GM12878 (cell line): Measurements from ENCODE around the gene SYTL2. TPM values are rescaled to one million over a fixed set of nuclear protein-coding genes. Genes with fewer than 3 reads are reported as not detected.

Source experiments
- ATAC-seq: fragments of 200-7000 bp; cut with Tn5 transposase; 3 replicates; pipeline ENCODE4 v1.9.1; 2020; ENCODE audit warnings: mild to moderate bottlenecking, moderate library complexity
- BruUV-seq: library from RNA; stranded (reverse); fragments of 400-500 nt; replicated peaks from 2 replicates; lab custom pipeline; 2021; lab: Mats Ljungman, UMichigan
- CTCF ChIA-PET: fragments of 300-600 bp; sonication (Branson Sonifier 250); formaldehyde crosslinking; extraction: SDS; loops from one replicate; lab custom pipeline; 2021; ENCODE audit warnings: inconsistent platforms; lab: Yijun Ruan, JAX
- POLR2A ChIA-PET: fragments of 350-600 bp; formaldehyde crosslinking; extraction: SDS; loops from one replicate; lab custom pipeline; 2021; ENCODE audit warnings: inconsistent platforms; lab: Charles Lee
- RAD21 ChIA-PET: fragments of 300-600 bp; sonication (Branson Sonifier 250); formaldehyde crosslinking; loops from one replicate; lab custom pipeline; 2023; ENCODE audit warnings: antibody characterized with exemption; ENCODE audit not compliant: unreplicated experiment; lab: Charles Lee
- SMC1A ChIA-PET: fragments of 300-600 bp; sonication (Branson Sonifier 250); formaldehyde crosslinking; loops from one replicate; lab custom pipeline; 2023; ENCODE audit not compliant: unreplicated experiment, uncharacterized antibody; lab: Charles Lee
- DNase-seq: peaks from one replicate; pipeline ENCODE4 v3.0.0-alpha.2; 2011; ENCODE audit warnings: low read depth, low spot score
- FAIRE-seq: peaks from 3 replicates; lab custom pipeline; 2011; peaks lifted over from hg19 to GRCh38; lab: Jason Lieb, UNC
- H2AFZ ChIP-seq: 2 replicates; pipeline ENCODE4 v1.6.0; 2011; ENCODE audit warnings: low read depth, low read length, control low read depth; ENCODE audit not compliant: control insufficient read depth
- H3K27ac ChIP-seq: 2 replicates; pipeline ENCODE4 v1.5.1; 2011; ENCODE audit warnings: control low read depth; ENCODE audit not compliant: control insufficient read depth, insufficient read depth
- H3K27me3 ChIP-seq, 2 experiments: replicated peaks in 1 of 2; 2 replicates each; pipeline versions ENCODE4 v1.6.0 to v1.6.1; 2011; ENCODE audit warnings: low read length in 1 of 2; ENCODE audit not compliant: control insufficient read depth in 2 of 2, insufficient read depth in 2 of 2
- H3K36me3 ChIP-seq, 2 experiments: 2 replicates each; pipeline ENCODE4 v1.5.1; 2011; ENCODE audit warnings: low read length in 1 of 2; ENCODE audit not compliant: control insufficient read depth in 2 of 2, insufficient read depth in 2 of 2
- H3K4me1 ChIP-seq: 2 replicates; pipeline ENCODE4 v1.6.1; 2011; ENCODE audit warnings: mild to moderate bottlenecking, low read length, moderate library complexity, mixed read lengths; ENCODE audit not compliant: control insufficient read depth, insufficient read depth
- H3K4me2 ChIP-seq: 2 replicates; pipeline ENCODE4 v1.6.0; 2011; ENCODE audit warnings: control low read depth; ENCODE audit not compliant: control insufficient read depth, insufficient read depth
- H3K4me3 ChIP-seq: fragments of 200-600 bp; sonication (generic); 2 replicates; pipeline ENCODE4 v1.5.1; 2016
- H3K79me2 ChIP-seq: 2 replicates; pipeline ENCODE4 v1.6.0; 2011; ENCODE audit warnings: low read length; ENCODE audit not compliant: control insufficient read depth, insufficient read depth
- H3K9ac ChIP-seq: 2 replicates; pipeline ENCODE4 v1.8.0; 2011; ENCODE audit warnings: low read length, control low read depth, mixed read lengths; ENCODE audit not compliant: control insufficient read depth, insufficient read depth
- H3K9me3 ChIP-seq: replicated peaks from 3 replicates; pipeline ENCODE4 v1.5.1; 2011; ENCODE audit warnings: mild to moderate bottlenecking, low read length; ENCODE audit not compliant: control insufficient read depth, insufficient read depth
- H4K20me1 ChIP-seq: 2 replicates; pipeline ENCODE4 v1.6.0; 2011; ENCODE audit not compliant: control insufficient read depth, insufficient read depth
- BCL11A ChIP-seq: IDR thresholded peaks from 2 replicates; pipeline ENCODE4 v1.6.1; 2011; ENCODE audit warnings: low read depth, low read length
- BCLAF1 ChIP-seq: fragments of 450-650 bp; IDR thresholded peaks from 2 replicates; pipeline ENCODE4 v1.6.1; 2017; ENCODE audit warnings: antibody characterized with exemption, mild to moderate bottlenecking, moderate library complexity
- RCOR1 ChIP-seq: conservative IDR thresholded peaks from 2 replicates; pipeline ENCODE4 v1.6.1; 2012; ENCODE audit warnings: low read depth, low read length, improper control_type of control experiment
- RFX5 ChIP-seq: IDR thresholded peaks from 2 replicates; pipeline ENCODE4 v1.6.1; 2011; ENCODE audit warnings: low read depth, low read length, improper control_type of control experiment
- SIX5 ChIP-seq: IDR thresholded peaks from 2 replicates; pipeline ENCODE4 v1.6.1; 2011; ENCODE audit warnings: mild to moderate bottlenecking, low read depth, low read length, moderate library complexity; ENCODE audit not compliant: severe bottlenecking
- SMAD1 ChIP-seq: fragments of 450-650 bp; IDR thresholded peaks from 2 replicates; pipeline ENCODE4 v1.6.1; 2018; ENCODE audit warnings: mild to moderate bottlenecking, low read depth; ENCODE audit not compliant: partially characterized antibody
- ZNF207 ChIP-seq: fragments of 450-650 bp; IDR thresholded peaks from 2 replicates; pipeline ENCODE4 v1.6.1; 2014; ENCODE audit warnings: antibody characterized with exemption, mild to moderate bottlenecking, borderline replicate concordance
- ZNF687 ChIP-seq: fragments of 450-650 bp; IDR thresholded peaks from 2 replicates; pipeline ENCODE4 v1.6.1; 2017; ENCODE audit warnings: mild to moderate bottlenecking, moderate library complexity
- WGBS: methylation state at CpG from one replicate; pipeline ENCODE4 v1.1.6; 2016; ENCODE audit warnings: low lambda C conversion rate; ENCODE audit not compliant: insufficient replicate concordance, insufficient coverage; ENCODE audit errors: missing lambda C conversion rate; 5-methylcytosine and 5-hydroxymethylcytosine counted together
- in situ Hi-C: fragments of 300-500 bp; cut with MboI; formaldehyde crosslinking; loops from 9 replicates; pipeline ENCODE4 v1.14.3; 2018; ENCODE audit warnings: mixed read lengths
- intact Hi-C: fragments of 100-400 bp; cut with micrococcal nuclease; formaldehyde crosslinking; loops from one replicate; pipeline ENCODE4 v1.14.2; 2022; ENCODE audit not compliant: unreplicated experiment
- polyA plus RNA-seq, 11 experiments: library from polyadenylated mRNA; depleted of rRNA in 4 of 11; unstranded in 6 of 11; stranded (reverse) in 5 of 11; fragments of >200 nt; fragmentation: Nextera tagmentation in 4 of 11; fragmentation: Illumina TruSeq in 1 of 11; extraction: Ambion mirVana in 4 of 11; extraction: Trizol in 1 of 11; gene quantifications; 1 replicate in 1 of 11; 2 replicates in 10 of 11; pipeline versions ENCODE4 v1.2.1 to v1.2.3, GENCODE V29; 2011 to 2016; ENCODE audit warnings: inconsistent platforms in 2 of 11, missing spikeins in 2 of 11, low read depth in 1 of 11
- total RNA-seq, 4 experiments: library from RNA; depleted of rRNA in 3 of 4; stranded (reverse); fragments of >200 nt in 3 of 4; fragmentation: Illumina TruSeq in 1 of 4; extraction: Trizol in 1 of 4; gene quantifications; 2 replicates each; pipeline versions ENCODE4 v1.2.1 to v1.2.3, GENCODE V29; 2013 to 2021

SYTL2 gene
- total and polyA plus RNA-seq, 10 of the 15 experiments (the other 5 are each of a cell fraction or from before 2014, with no cell fraction given): 0.02 to 1.4 (median 0.31) TPM; not detected in 2

DNA sequence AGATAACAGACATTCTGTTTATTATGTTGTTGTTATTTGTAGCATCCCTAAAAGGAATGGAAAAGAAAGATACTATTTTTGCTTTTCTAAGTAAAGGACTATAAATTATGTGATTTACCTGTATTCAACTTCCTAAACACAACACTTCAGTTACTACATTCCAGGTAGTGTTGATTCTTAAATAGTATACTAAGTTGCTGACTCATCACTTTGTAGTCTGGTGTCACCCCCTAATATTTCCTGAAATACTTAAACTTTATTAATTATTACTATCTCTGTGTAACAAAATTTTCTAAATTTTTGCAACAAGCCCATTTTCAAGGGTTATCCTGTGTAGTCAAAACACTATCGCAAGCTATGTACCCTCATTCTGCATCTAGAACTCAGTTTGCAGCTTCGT, 7.0 kb downstream of the SYTL2 start:
- POLR2A ChIA-PET: no interaction called here
- ATAC-seq (no peak), DNase-seq (no peak), FAIRE-seq (no peak)
- no peak for TF ChIP-seq RCOR1
- Histone ChIP-seq H4K20me1 (no peaks in the 10 kb centered on the region), H3K27me3 (peaks cover 0 to 6% of the 10 kb centered on the region in 2 experiments; a peak in 2 of 4 replicates), H3K4me2 (no peak overlapping the region), H3K4me1 (no peaks in the 10 kb centered on the region), H3K27ac (no peak overlapping the region), H3K4me3 (no peak overlapping the region), H3K36me3 (no peaks in the 10 kb centered on the region), H3K79me2 (no peaks in the 10 kb centered on the region), H2AFZ (no peak overlapping the region), H3K9ac (no peak overlapping the region), H3K9me3 (no peaks in the 10 kb centered on the region)
- CTCF ChIA-PET: no interaction called here
- RAD21 ChIA-PET: no interaction called here
- intact Hi-C loops (no loop called here), in situ Hi-C loops (no loop called here)
- no TSS peak for BruUV-seq
- WGBS: 97% methylated on average over 2 of the region's 2 CpGs
- SMC1A ChIA-PET: no interaction called here

DNA sequence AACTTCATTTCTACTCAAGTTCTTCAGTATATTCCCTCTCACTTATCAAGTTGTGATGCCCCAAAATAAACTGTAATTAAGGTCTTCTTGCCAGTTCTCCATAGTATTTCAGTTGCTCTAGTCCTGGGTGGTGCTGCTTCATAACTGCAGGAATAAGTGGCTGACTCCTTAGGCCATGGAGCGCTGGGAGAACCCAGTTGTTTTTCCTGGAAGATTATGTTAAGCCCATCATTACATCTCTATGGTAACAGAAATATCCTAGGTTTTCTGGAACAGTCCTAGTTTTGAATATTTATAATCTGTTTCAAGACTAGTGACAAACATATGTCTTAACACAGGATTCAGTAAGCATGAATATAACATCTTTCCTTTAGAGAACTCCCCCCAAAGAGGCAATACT, 7.6 kb downstream of the SYTL2 start:
- intact Hi-C loops: no loop called here
- no TSS peak for BruUV-seq
- no peak overlapping the region for H3K4me2 ChIP-seq
- H3K36me3 ChIP-seq: no peaks in the 10 kb centered on the region
- no peaks in the 10 kb centered on the region for H3K79me2 ChIP-seq
- ATAC-seq: no peak
- POLR2A ChIA-PET: no interaction called here
- CTCF ChIA-PET: no interaction called here
- SMC1A ChIA-PET: no interaction called here
- H3K9me3 ChIP-seq: no peaks in the 10 kb centered on the region
- H2AFZ ChIP-seq: no peak overlapping the region
- in situ Hi-C loops: no loop called here
- H3K27me3 ChIP-seq: peaks cover 0 to 5% of the 10 kb centered on the region in 2 experiments; a peak in 1 of 4 replicates
- H3K4me3 ChIP-seq: no peak overlapping the region
- no peaks in the 10 kb centered on the region for H3K4me1 ChIP-seq
- no peak overlapping the region for H3K9ac ChIP-seq
- no peak for FAIRE-seq
- H4K20me1 ChIP-seq: no peaks in the 10 kb centered on the region
- no peak overlapping the region for H3K27ac ChIP-seq
- DNase-seq: no peak
- 11% methylated on average over 1 of the region's 1 CpG for WGBS
- RAD21 ChIA-PET: no interaction called here
- no peak for TF ChIP-seq ZNF687
- TF ChIP-seq RFX5: no peak
- TF ChIP-seq BCL11A: no peak
- no peak for TF ChIP-seq SIX5
- TF ChIP-seq ZNF207: no peak
- TF ChIP-seq BCLAF1: no peak
- no peak for TF ChIP-seq SMAD1
